HepG2 (cell line): ENCODE data around the gene FRMD4B. TPM values are rescaled to one million over a fixed set of nuclear protein-coding genes. Genes with fewer than 3 reads are reported as not detected.

Experiments used
- ATAC-seq: fragments of 200-7000 bp; cut with Tn5 transposase; 3 replicates; pipeline ENCODE4 v1.9.1; 2020; ENCODE audit warnings: mild to moderate bottlenecking, moderate library complexity
- BruUV-seq: library from RNA; stranded (reverse); fragments of 400-500 nt; replicated peaks from 2 replicates; lab custom pipeline; 2021; lab: Mats Ljungman, UMichigan
- CTCF ChIA-PET: fragments of 300-600 bp; formaldehyde crosslinking; extraction: SDS; loops from one replicate; lab custom pipeline; 2021; ENCODE audit warnings: low total read pairs, inconsistent platforms, low intra/inter-chr PET ratio; lab: Yijun Ruan, JAX
- POLR2A ChIA-PET: fragments of 350-600 bp; sonication (Branson Sonifier 250); formaldehyde crosslinking; loops from one replicate; lab custom pipeline; 2020; ENCODE audit warnings: antibody characterized with exemption, inconsistent platforms; lab: Yijun Ruan, JAX
- DNase-seq: peaks from one replicate; pipeline ENCODE4 v3.0.0-alpha.2; 2015; ENCODE audit warnings: low spot score
- FAIRE-seq: peaks from 3 replicates; lab custom pipeline; 2011; peaks lifted over from hg19 to GRCh38; lab: Jason Lieb, UNC
- H2AFZ ChIP-seq: one replicate; pipeline ENCODE4 v1.6.1; 2011; ENCODE audit warnings: low read length, inconsistent platforms
- H3K27ac ChIP-seq: fragments of 300-600 bp; 3 replicates; pipeline ENCODE4 v1.8.0; 2011; ENCODE audit warnings: mixed run types, mild to moderate bottlenecking, mixed read lengths, low read length, inconsistent platforms; ENCODE audit not compliant: insufficient read depth; ENCODE audit errors: extremely low read length
- H3K27me3 ChIP-seq, 2 experiments: fragments of 200-600 bp in 1 of 2; 2 replicates in 1 of 2; 3 replicates in 1 of 2; pipeline versions ENCODE4 v1.6.0 to v1.8.0; 2011; ENCODE audit warnings: low read length in 2 of 2, mild to moderate bottlenecking in 2 of 2, moderate library complexity in 2 of 2, inconsistent platforms in 1 of 2; ENCODE audit not compliant: insufficient read depth in 2 of 2, control insufficient read depth in 1 of 2
- H3K36me3 ChIP-seq, 2 experiments: fragments of 200-600 bp in 1 of 2; replicated peaks in 1 of 2; 2 replicates in 1 of 2; 3 replicates in 1 of 2; pipeline versions ENCODE4 v1.5.1 to v1.8.0; 2011; ENCODE audit warnings: low read length in 2 of 2, inconsistent platforms in 1 of 2; ENCODE audit not compliant: insufficient read depth in 2 of 2, control insufficient read depth in 1 of 2
- H3K4me1 ChIP-seq: 2 replicates; pipeline ENCODE4 v1.5.1; 2012; ENCODE audit warnings: low read length, inconsistent platforms; ENCODE audit not compliant: insufficient read depth
- H3K4me2 ChIP-seq: 2 replicates; pipeline ENCODE4 v1.6.0; 2011; ENCODE audit warnings: low read depth, low read length, inconsistent platforms
- H3K4me3 ChIP-seq, 3 experiments: fragments of 200-600 bp in 1 of 3; sonication (generic), shearing (Covaris generic) in 1 of 3; replicated peaks in 1 of 3; 2 replicates each; pipeline ENCODE4 v1.5.1; 2011 to 2016; ENCODE audit warnings: low read length in 3 of 3, inconsistent platforms in 2 of 3, low read depth in 2 of 3, mild to moderate bottlenecking in 2 of 3, control low read depth in 1 of 3, mixed read lengths in 1 of 3; ENCODE audit not compliant: insufficient read depth in 1 of 3
- H3K79me2 ChIP-seq: one replicate; pipeline ENCODE4 v1.6.1; 2011; ENCODE audit warnings: low read length, inconsistent platforms; ENCODE audit not compliant: insufficient read depth
- H3K9ac ChIP-seq: 2 replicates; pipeline ENCODE4 v1.6.0; 2011; ENCODE audit warnings: mild to moderate bottlenecking, low read depth, low read length, inconsistent platforms; ENCODE audit not compliant: insufficient read depth
- H3K9me3 ChIP-seq: 2 replicates; pipeline ENCODE4 v1.5.1; 2012; ENCODE audit warnings: mild to moderate bottlenecking, low read length
- H4K20me1 ChIP-seq: 2 replicates; pipeline ENCODE4 v1.6.0; 2011; ENCODE audit warnings: inconsistent platforms, mild to moderate bottlenecking, low read length, moderate library complexity; ENCODE audit not compliant: insufficient read depth
- GLI4 ChIP-seq: sonication (generic); formaldehyde crosslinking; IDR thresholded peaks from 2 replicates; pipeline ENCODE4 v1.5.1; 2020; ENCODE audit warnings: missing genetic modification reagents, mild to moderate bottlenecking, moderate library complexity, borderline replicate concordance
- HIC2 ChIP-seq: sonication (generic); formaldehyde crosslinking; IDR thresholded peaks from 2 replicates; pipeline ENCODE4 v1.9.0; 2022; ENCODE audit warnings: low read depth, missing genetic modification reagents
- KDM5B ChIP-seq: sonication (generic); formaldehyde crosslinking; IDR thresholded peaks from 2 replicates; pipeline ENCODE4 v1.4.0; 2020; ENCODE audit warnings: missing genetic modification reagents, mild to moderate bottlenecking, borderline replicate concordance
- MED1 ChIP-seq: sonication (generic); formaldehyde crosslinking; IDR thresholded peaks from 2 replicates; pipeline ENCODE4 v1.4.0; 2020; ENCODE audit warnings: missing genetic modification reagents
- ZBTB26 ChIP-seq: IDR thresholded peaks from 2 replicates; pipeline ENCODE4 v1.6.1; 2016; ENCODE audit warnings: missing compliant biosample characterization, missing genetic modification reagents, borderline replicate concordance
- ZNF253 ChIP-seq: sonication (generic); formaldehyde crosslinking; IDR thresholded peaks from 2 replicates; pipeline ENCODE4 v1.8.0; 2022; ENCODE audit warnings: mild to moderate bottlenecking, missing genetic modification reagents, borderline replicate concordance
- ZNF276 ChIP-seq: sonication (generic); formaldehyde crosslinking; IDR thresholded peaks from 2 replicates; pipeline ENCODE4 v1.4.0; 2020; ENCODE audit warnings: mild to moderate bottlenecking, low read depth, missing genetic modification reagents
- ZNF292 ChIP-seq: sonication (generic); formaldehyde crosslinking; IDR thresholded peaks from 2 replicates; pipeline ENCODE4 v1.8.1; 2022; ENCODE audit warnings: mild to moderate bottlenecking, low read depth, missing genetic modification reagents, borderline replicate concordance
- ZNF605 ChIP-seq: sonication (generic); formaldehyde crosslinking; IDR thresholded peaks from 2 replicates; pipeline ENCODE4 v1.8.0; 2022; ENCODE audit warnings: mild to moderate bottlenecking, missing genetic modification reagents
- WGBS: methylation state at CpG from one replicate; pipeline ENCODE4 v1.1.6; 2017; ENCODE audit warnings: low lambda C conversion rate; 5-methylcytosine and 5-hydroxymethylcytosine counted together
- in situ Hi-C: cut with HindIII; loops from 2 replicates; pipeline ENCODE4 v1.10.0; 2017; ENCODE audit warnings: low pct_unique_long_range_greater_than_20kb; ENCODE audit not compliant: extremely low pct_ligation_motif_present
- intact Hi-C: fragments of 100-400 bp; cut with micrococcal nuclease; formaldehyde crosslinking; loops from one replicate; pipeline ENCODE4 v1.10.0; 2022; ENCODE audit not compliant: unreplicated experiment
- polyA plus RNA-seq, 8 experiments: library from polyadenylated mRNA; depleted of rRNA in 3 of 8; stranded (reverse) in 7 of 8; unstranded in 1 of 8; fragments of >200 nt; fragmentation: Illumina TruSeq in 4 of 8; extraction: Trizol in 4 of 8; gene quantifications; 2 replicates each; pipeline versions ENCODE4 v1.2.1 to v1.2.3, GENCODE V29; 2011 to 2016; ENCODE audit warnings: low read depth in 4 of 8, missing spikeins in 1 of 8, mixed read lengths in 1 of 8; ENCODE audit not compliant: insufficient read depth in 1 of 8
- total RNA-seq, 5 experiments: library from RNA; depleted of rRNA; stranded (reverse); fragments of >200 nt; fragmentation: Illumina TruSeq; extraction: Trizol; gene quantifications; 2 replicates each; pipeline ENCODE4 v1.2.3, GENCODE V29; 2016; ENCODE audit warnings: low read depth in 1 of 5
- TF ChIP-seq, protein P1 (sequence below): IDR thresholded peaks from 2 replicates; pipeline ENCODE4 v1.6.1; 2016; ENCODE audit warnings: missing compliant biosample characterization, missing genetic modification reagents, borderline replicate concordance

FRMD4B gene
- total and polyA plus RNA-seq, 2 of the 13 experiments (the other 11 are each of a cell fraction or from before 2014, with no cell fraction given), result 3.0 to 3.3 TPM

DNA sequence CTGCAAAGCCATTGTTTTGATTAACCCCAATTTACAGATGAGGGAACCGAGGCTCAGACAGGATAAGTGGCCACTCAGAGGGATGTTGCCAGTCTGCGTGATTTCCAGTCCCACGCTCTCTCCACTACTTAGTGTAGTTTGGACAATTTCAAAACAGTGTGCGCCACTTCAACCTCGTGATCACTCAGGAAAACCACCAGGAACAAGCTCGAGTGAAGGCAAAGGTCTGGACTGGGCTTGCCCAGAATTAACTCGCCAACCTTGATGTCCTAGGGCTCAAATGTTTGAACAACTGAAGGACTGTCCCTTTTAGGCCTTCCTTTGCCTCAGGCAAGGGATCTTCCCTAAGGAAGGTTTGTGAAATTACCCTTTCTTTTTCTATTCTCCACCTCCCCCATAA is 139.3 kb downstream of the FRMD4B start:
- no peaks in the 10 kb centered on the region for H4K20me1 ChIP-seq
- TF ChIP-seq ZNF605 (no peak), ZBTB26 (CRISPR knock-in tag) (no peak), KDM5B (CRISPR knock-in tag) (no peak), ZNF253 (CRISPR knock-in tag) (no peak), ZNF292 (no peak), MED1 (CRISPR knock-in tag) (no peak), HIC2 (CRISPR knock-in tag) (no peak), ZNF276 (CRISPR knock-in tag) (no peak), GLI4 (CRISPR knock-in tag) (no peak)
- TF ChIP-seq, protein P1, sequence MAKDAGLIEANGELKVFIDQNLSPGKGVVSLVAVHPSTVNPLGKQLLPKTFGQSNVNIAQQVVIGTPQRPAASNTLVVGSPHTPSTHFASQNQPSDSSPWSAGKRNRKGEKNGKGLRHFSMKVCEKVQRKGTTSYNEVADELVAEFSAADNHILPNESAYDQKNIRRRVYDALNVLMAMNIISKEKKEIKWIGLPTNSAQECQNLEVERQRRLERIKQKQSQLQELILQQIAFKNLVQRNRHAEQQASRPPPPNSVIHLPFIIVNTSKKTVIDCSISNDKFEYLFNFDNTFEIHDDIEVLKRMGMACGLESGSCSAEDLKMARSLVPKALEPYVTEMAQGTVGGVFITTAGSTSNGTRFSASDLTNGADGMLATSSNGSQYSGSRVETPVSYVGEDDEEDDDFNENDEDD, result no peak
- H3K4me2 ChIP-seq, result no peak overlapping the region
- no peak overlapping the region for H3K9ac ChIP-seq
- H3K27ac ChIP-seq, result no peak overlapping the region
- no TSS peak for BruUV-seq
- CTCF ChIA-PET, result no interaction called here
- FAIRE-seq (no peak), DNase-seq (no peak), ATAC-seq (no peak)
- in situ Hi-C loops (no loop called here), intact Hi-C loops (loop anchor here (5.0 kb wide), 1 partner anchor 84 kb away; no protein-coding TSS in a partner anchor)
- no peaks in the 10 kb centered on the region for H3K9me3 ChIP-seq
- H2AFZ ChIP-seq, result no peak overlapping the region
- POLR2A ChIA-PET, result no interaction called here
- H3K27me3 ChIP-seq, result peaks cover 0 to 5% of the 10 kb centered on the region in 2 experiments; a peak in 3 of 5 replicates
- H3K4me3 ChIP-seq, result no peak overlapping the region
- H3K36me3 ChIP-seq, result no peaks in the 10 kb centered on the region
- peaks cover 33% of the 10 kb centered on the region for H3K4me1 ChIP-seq
- 64% methylated on average over 7 of the region's 7 CpGs for WGBS
- no peaks in the 10 kb centered on the region for H3K79me2 ChIP-seq
